ENCODE data around the gene SFT2D2.
A peak's percentile ranks its signal among the peaks of the same experiment; 100 is the strongest.
"Not testable (repeated sequence)": the region's sequence is repeated elsewhere in the genome, so short reads cannot be mapped to it uniquely, and the experiment has no call there.

SFT2D2 gene

DNA sequence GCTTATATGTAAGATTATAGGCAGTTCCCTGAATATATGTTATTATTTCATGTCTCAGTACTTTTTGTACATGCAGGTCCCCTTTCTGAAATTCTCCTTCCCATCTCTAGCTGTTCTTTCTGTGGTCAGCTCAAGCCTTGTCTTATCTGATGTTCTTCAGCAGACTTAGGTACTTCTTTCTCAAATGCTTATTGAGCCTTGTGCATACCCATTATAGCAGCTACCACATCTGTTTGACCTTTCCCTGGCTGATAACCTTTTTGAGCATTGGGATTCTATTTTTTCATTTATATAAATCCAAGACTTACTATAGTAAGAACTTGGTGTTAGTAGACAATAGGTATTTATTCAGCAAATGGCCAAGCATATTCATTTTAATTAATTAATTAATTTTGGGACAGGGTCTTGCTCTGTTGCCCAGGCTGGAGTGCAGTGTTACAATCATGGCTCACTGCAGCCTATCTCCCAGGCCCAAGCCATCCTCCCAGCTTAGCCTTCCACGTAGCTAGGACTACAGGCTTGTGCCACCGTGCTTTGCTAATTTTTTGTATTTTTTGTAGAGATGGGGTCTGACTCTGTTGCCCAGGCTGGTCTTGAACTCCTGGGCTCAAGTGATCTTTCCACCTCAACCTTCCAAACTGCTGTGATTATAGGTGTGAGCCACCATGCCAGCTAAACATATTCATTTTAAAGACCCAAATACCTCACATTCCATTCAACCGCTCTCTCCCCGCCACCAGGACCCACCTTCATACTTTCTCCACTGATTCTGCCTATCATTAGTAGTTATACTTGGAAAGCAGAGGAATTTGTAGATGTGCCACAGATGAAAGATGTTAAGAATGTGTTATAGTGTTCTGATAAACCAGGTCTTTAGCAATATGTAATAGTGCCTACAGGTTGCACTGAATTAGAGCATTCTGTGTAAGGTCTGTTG lies 30.3 kb upstream of the SFT2D2 start:
- no peak for TF ChIP-seq TAF1 (IDR thresholded peaks at IDR 0.05; ENCODE audit: low read depth, low read length)
- TF ChIP-seq PAX5 (IDR thresholded peaks at IDR 0.05; ENCODE audit: insufficient read depth, low read length, severe bottlenecking): no peak
- TF ChIP-seq POU2F2 (IDR thresholded peaks at IDR 0.05; ENCODE audit: low read depth, low read length): no peak
- TF ChIP-seq POLR2A (IDR thresholded peaks at IDR 0.05; ENCODE audit: low read depth, low read length): no peak
- TF ChIP-seq POLR2AphosphoS5 (IDR thresholded peaks at IDR 0.05; ENCODE audit: low read depth, low read length): no peak
- no peak for TF ChIP-seq SPI1 (IDR thresholded peaks at IDR 0.05; ENCODE audit: low read depth, low read length)
- FAIRE-seq (peak; percentile 9), DNase-seq (ENCODE audit: insufficient read length, low spot score) (no peak)

DNA sequence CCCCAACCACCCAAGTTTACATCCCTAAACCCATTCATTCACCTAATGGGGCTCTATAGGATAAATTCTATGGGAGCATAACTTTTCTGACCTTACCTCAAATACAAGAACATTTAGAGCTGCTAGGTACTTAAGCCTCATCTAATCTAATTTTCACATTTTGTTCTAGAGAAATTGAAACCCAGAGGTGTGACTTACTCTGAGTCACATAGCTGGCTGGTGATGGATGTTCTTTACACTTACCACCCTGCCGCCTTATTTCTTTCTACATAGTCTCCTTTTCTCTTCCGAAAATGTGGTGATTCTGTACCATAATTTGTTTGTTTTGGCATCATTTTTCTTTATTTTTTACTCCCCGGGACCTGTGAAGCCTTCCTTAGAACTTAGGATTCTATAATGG lies 26.7 kb upstream of the SFT2D2 start:
- TF ChIP-seq PAX5 (IDR thresholded peaks at IDR 0.05; ENCODE audit: insufficient read depth, low read length, severe bottlenecking) (no peak), POLR2AphosphoS5 (IDR thresholded peaks at IDR 0.05; ENCODE audit: low read depth, low read length) (no peak), SPI1 (IDR thresholded peaks at IDR 0.05; ENCODE audit: low read depth, low read length) (no peak), POLR2A (IDR thresholded peaks at IDR 0.05; ENCODE audit: low read depth, low read length) (no peak), TAF1 (IDR thresholded peaks at IDR 0.05; ENCODE audit: low read depth, low read length) (no peak), POU2F2 (IDR thresholded peaks at IDR 0.05; ENCODE audit: low read depth, low read length) (no peak)
- DNase-seq (ENCODE audit: insufficient read length, low spot score) (no peak), FAIRE-seq (no peak)

DNA sequence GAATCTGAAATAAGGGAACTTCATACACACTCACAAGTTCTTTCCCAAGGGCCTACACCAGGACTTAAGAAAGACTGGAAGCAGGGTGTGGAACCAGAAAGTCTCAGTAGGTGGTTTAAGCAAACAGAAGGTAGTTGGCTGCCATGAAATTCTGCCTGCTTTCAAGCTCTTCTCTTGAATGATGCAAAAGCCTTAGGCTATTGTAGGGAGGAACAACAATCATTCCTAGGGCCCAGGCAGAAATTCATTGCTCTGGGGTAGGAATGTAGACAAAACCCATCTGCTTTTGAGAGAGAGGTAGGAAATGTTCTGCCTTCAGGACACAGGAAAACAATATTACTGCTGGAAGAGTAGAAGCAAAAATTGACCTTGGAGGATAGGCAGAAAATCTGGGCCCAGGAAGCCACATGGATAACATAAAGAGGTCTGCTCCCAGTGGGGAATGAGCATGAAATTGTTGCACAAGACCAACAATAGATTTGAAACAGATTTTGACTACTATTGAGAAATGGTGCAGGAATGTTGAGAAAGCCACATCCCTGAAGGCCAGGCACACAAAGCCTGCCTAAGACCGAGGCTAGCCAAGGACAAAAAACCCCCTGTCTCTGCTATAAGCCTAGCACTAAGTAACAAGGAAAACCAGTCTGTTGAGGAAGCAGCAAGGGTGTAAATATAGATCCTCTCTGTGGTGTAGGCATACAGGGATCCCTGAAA lies 22.7 kb upstream of the SFT2D2 start:
- FAIRE-seq (no peak), DNase-seq (ENCODE audit: insufficient read length, low spot score) (no peak)
- TF ChIP-seq POU2F2 (IDR thresholded peaks at IDR 0.05; ENCODE audit: low read depth, low read length) (no peak), POLR2AphosphoS5 (IDR thresholded peaks at IDR 0.05; ENCODE audit: low read depth, low read length) (no peak), TAF1 (IDR thresholded peaks at IDR 0.05; ENCODE audit: low read depth, low read length) (no peak), SPI1 (IDR thresholded peaks at IDR 0.05; ENCODE audit: low read depth, low read length) (no peak), POLR2A (IDR thresholded peaks at IDR 0.05; ENCODE audit: low read depth, low read length) (no peak), PAX5 (IDR thresholded peaks at IDR 0.05; ENCODE audit: insufficient read depth, low read length, severe bottlenecking) (no peak)

DNA sequence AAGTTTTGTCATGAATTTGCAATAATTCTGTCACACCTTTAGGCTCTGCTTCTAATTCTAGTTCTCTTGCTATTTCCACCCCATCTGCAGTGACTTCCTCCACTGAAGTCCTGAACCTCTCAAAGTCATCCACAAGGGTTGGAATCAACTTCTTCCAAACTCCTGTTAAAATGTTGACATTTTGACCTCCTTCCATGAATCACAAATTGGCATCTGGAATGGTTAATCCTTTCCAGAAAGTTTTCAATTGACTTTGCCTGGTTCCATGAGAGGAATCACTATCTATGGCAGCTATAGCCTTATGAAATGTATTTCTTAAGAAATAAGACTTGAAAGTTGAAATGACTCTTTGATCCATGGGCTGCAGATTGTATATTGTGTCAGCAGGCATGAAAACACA lies 19.7 kb upstream of the SFT2D2 start:
- no peak for TF ChIP-seq POLR2AphosphoS5 (IDR thresholded peaks at IDR 0.05; ENCODE audit: low read depth, low read length)
- TF ChIP-seq PAX5 (IDR thresholded peaks at IDR 0.05; ENCODE audit: insufficient read depth, low read length, severe bottlenecking): no peak
- TF ChIP-seq POU2F2 (IDR thresholded peaks at IDR 0.05; ENCODE audit: low read depth, low read length): no peak
- TF ChIP-seq SPI1 (IDR thresholded peaks at IDR 0.05; ENCODE audit: low read depth, low read length): no peak
- TF ChIP-seq TAF1 (IDR thresholded peaks at IDR 0.05; ENCODE audit: low read depth, low read length): no peak
- TF ChIP-seq POLR2A (IDR thresholded peaks at IDR 0.05; ENCODE audit: low read depth, low read length): no peak
- FAIRE-seq (no peak), DNase-seq (ENCODE audit: insufficient read length, low spot score) (no peak)

DNA sequence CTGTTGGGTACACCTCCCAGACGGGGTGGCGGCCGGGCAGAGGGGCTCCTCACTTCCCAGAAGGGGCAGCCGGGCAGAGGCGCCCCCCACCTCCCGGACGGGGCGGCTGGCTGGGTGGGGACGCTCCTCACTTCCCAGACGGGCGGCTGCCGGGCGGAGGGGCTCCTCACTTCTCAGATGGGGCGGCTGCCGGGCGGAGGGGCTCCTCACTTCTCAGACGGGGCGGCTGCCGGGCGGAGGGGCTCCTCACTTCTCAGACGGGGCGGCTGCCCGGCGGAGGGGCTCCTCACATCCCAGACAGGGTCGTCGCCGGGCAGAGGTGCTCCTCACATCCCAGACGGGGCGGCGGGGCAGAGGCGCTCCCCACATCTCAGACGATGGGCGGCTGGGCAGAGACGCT lies 18.1 kb upstream of the SFT2D2 start:
- not testable (repeated sequence) for DNase-seq (ENCODE audit: insufficient read length, low spot score); FAIRE-seq

DNA sequence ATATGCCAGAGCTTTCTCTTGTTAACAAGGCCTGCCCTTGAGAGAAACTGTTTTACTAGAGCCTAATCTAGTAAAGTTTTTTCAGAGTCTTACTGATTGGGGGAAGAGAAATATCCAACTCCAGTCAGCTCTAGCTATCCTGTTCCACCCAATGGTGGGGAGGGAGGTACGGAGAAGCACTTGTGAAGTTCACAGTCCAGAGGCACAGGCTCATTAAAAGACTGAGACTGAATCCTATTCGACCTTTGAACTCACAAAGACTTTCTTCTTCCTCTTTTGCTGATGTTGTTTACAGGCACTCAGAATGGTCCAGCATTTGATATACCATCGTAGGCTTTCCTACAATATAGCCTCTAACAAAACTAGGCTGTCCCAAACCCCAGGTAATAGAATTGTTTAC lies 15.5 kb upstream of the SFT2D2 start:
- no peak for TF ChIP-seq SPI1 (IDR thresholded peaks at IDR 0.05; ENCODE audit: low read depth, low read length)
- TF ChIP-seq POLR2AphosphoS5 (IDR thresholded peaks at IDR 0.05; ENCODE audit: low read depth, low read length): no peak
- no peak for TF ChIP-seq TAF1 (IDR thresholded peaks at IDR 0.05; ENCODE audit: low read depth, low read length)
- TF ChIP-seq PAX5 (IDR thresholded peaks at IDR 0.05; ENCODE audit: insufficient read depth, low read length, severe bottlenecking): no peak
- TF ChIP-seq POU2F2 (IDR thresholded peaks at IDR 0.05; ENCODE audit: low read depth, low read length): no peak
- TF ChIP-seq POLR2A (IDR thresholded peaks at IDR 0.05; ENCODE audit: low read depth, low read length): no peak
- DNase-seq (ENCODE audit: insufficient read length, low spot score) (no peak), FAIRE-seq (no peak)

DNA sequence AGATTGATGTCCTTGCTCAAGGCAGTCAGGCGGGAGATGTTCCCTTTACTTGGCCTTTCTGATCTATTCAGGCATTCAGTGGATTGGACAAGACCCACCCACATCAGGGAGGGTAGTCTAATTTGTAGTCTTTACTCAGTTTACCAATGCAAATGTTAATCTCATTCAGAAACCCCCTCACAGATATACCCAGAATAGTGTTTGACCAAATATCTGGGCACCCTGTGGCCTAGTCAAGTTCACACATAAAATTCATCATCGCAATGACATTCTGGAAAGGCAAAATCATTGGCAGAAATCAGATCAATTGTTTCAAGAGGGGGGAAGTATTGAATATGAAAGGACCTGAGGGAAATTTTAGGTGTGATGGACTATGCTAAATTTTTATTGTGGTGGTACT lies 12.5 kb upstream of the SFT2D2 start:
- FAIRE-seq: no peak
- no peak for TF ChIP-seq POU2F2 (IDR thresholded peaks at IDR 0.05; ENCODE audit: low read depth, low read length)
- TF ChIP-seq SPI1 (IDR thresholded peaks at IDR 0.05; ENCODE audit: low read depth, low read length): no peak
- no peak for TF ChIP-seq PAX5 (IDR thresholded peaks at IDR 0.05; ENCODE audit: insufficient read depth, low read length, severe bottlenecking)
- TF ChIP-seq TAF1 (IDR thresholded peaks at IDR 0.05; ENCODE audit: low read depth, low read length): no peak
- TF ChIP-seq POLR2A (IDR thresholded peaks at IDR 0.05; ENCODE audit: low read depth, low read length): no peak
- TF ChIP-seq POLR2AphosphoS5 (IDR thresholded peaks at IDR 0.05; ENCODE audit: low read depth, low read length): no peak

DNA sequence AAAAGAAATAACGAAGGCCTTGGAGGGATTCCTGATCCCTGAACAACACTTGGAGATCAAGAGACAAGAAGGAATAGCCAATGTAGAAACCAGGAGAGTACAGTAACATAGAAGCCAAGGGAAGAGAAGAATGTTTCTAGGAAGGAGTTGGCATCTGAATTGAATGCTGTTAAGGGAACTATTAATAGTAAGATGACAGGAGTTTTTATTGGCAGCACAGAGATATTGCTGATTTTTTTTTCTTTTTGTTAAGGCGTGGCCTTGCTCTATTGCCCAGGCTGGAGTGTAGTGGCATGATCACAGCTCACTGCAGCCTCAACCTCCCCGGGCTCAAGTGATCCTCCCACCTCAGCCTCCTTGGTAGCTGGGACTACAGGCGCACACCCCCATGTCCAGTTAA lies 9.6 kb upstream of the SFT2D2 start:
- no peak for DNase-seq (ENCODE audit: insufficient read length, low spot score)
- TF ChIP-seq POU2F2 (IDR thresholded peaks at IDR 0.05; ENCODE audit: low read depth, low read length): no peak
- no peak for TF ChIP-seq SPI1 (IDR thresholded peaks at IDR 0.05; ENCODE audit: low read depth, low read length)
- no peak for TF ChIP-seq TAF1 (IDR thresholded peaks at IDR 0.05; ENCODE audit: low read depth, low read length)
- no peak for TF ChIP-seq POLR2A (IDR thresholded peaks at IDR 0.05; ENCODE audit: low read depth, low read length)

More for the DNA sequence above, 12.5 kb upstream of the SFT2D2 start:
- DNase-seq (ENCODE audit: insufficient read length, low spot score): no peak

DNA sequence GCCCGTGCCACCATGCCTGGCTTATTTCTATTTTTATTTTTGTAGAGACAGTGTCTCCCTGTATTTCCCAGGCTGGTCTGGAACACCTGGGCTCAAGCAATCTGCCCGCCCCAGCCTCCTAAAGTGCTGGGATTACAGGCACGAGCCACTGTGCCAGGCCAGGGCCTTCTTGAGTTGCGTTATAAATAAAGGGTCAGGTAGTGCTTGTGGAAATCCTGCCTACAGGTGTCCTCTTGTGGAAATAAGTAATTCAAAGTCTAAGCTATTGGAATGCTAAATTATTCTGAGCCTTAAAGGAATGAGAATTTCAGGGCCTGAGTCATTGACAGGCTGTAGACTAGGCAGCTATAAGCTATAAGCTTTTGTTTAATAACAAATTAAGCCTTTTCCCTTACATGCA lies 8.1 kb upstream of the SFT2D2 start:
- FAIRE-seq (no peak), DNase-seq (ENCODE audit: insufficient read length, low spot score) (no peak)
- TF ChIP-seq POLR2AphosphoS5 (IDR thresholded peaks at IDR 0.05; ENCODE audit: low read depth, low read length): no peak

More for the DNA sequence above, 9.6 kb upstream of the SFT2D2 start:
- no peak for FAIRE-seq

DNA sequence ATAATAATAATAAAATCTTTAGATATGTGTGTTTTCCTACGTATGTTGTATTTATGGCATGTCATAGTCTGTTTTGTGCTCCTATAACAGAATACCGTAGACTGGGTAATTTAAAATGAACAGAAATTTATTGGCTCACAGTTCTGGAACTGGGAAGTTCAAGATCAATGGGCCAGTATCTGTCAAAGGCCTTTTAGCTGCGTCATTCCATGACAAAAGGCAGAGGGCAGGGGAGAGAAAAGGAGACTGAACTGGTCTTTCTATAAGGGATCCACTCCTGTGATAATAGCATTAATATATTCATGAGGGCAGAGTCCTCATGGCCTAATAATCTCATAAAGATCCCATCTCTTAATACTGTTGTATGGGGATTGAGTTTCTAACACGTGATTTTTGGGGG lies 7.1 kb upstream of the SFT2D2 start:
- DNase-seq (ENCODE audit: insufficient read length, low spot score) (no peak), FAIRE-seq (no peak)
- no peak for TF ChIP-seq TAF1 (IDR thresholded peaks at IDR 0.05; ENCODE audit: low read depth, low read length)
- no peak for TF ChIP-seq SPI1 (IDR thresholded peaks at IDR 0.05; ENCODE audit: low read depth, low read length)
- TF ChIP-seq POLR2AphosphoS5 (IDR thresholded peaks at IDR 0.05; ENCODE audit: low read depth, low read length): no peak
